Testis (tissue), 3 donors: ENCODE measurements around the gene DNAJC17. TPM values are rescaled to one million over a fixed set of nuclear protein-coding genes. Genes with fewer than 3 reads are reported as not detected.

Experiments used
- DNase-seq: peaks from one replicate; pipeline ENCODE4 v3.0.0-alpha.2; 2019
- H3K27ac ChIP-seq, 2 donors: fragments of 200-600 bp; sonication (generic); one replicate each; pipeline ENCODE4 v1.5.1; 2019
- H3K27me3 ChIP-seq: fragments of 200-600 bp; sonication (generic); one replicate; pipeline ENCODE4 v1.5.1; 2019
- H3K36me3 ChIP-seq: fragments of 200-600 bp; sonication (generic); one replicate; pipeline ENCODE4 v1.5.1; 2017; ENCODE audit warnings: low read depth; ENCODE audit errors: missing control alignments
- H3K4me1 ChIP-seq: fragments of 200-600 bp; sonication (generic); one replicate; pipeline ENCODE4 v1.5.1; 2019
- H3K4me3 ChIP-seq, 2 donors: fragments of 200-600 bp; sonication (generic); one replicate each; pipeline ENCODE4 v1.5.1; 2017 to 2019
- H3K9me3 ChIP-seq: fragments of 200-600 bp; sonication (generic); one replicate; pipeline ENCODE4 v1.5.1; 2017
- CTCF ChIP-seq, 3 experiments: fragments of 450-650 bp in 2 of 3; fragments of 200-600 bp in 1 of 3; sonication (generic) in 1 of 3; IDR thresholded peaks; one replicate each; pipeline ENCODE4 v1.5.1; 2016 to 2019; ENCODE audit warnings: antibody characterized with exemption in 3 of 3, mild to moderate bottlenecking in 2 of 3, moderate library complexity in 1 of 3
- POLR2A ChIP-seq: fragments of 450-650 bp; IDR thresholded peaks from one replicate; pipeline ENCODE4 v1.6.1; 2017; ENCODE audit warnings: antibody characterized with exemption, mild to moderate bottlenecking, moderate library complexity
- WGBS, 2 donors: methylation state at CpG; one replicate each; pipeline ENCODE4 v1.1.5; 2018; 5-methylcytosine and 5-hydroxymethylcytosine counted together
- intact Hi-C: fragments of 100-400 bp; cut with DNase I; formaldehyde crosslinking; loops from one replicate; pipeline ENCODE4 v1.15.1; 2023; ENCODE audit warnings: low total_unique reads
- polyA plus RNA-seq: library from polyadenylated mRNA; stranded (reverse); fragments of 350-450 nt; fragmentation: Illumina TruSeq; extraction: RNeasy Lipid Tissue Mini Kit (QIAGEN cat#74804); gene quantifications from one replicate; pipeline ENCODE4 v1.2.3, GENCODE V29; 2014; ENCODE audit warnings: low read depth, low replicate concordance; ENCODE audit not compliant: insufficient read depth
- total RNA-seq, 2 donors: library from RNA; depleted of rRNA; stranded (reverse); fragments of >200 nt; gene quantifications; one replicate each; pipeline ENCODE4 v1.2.3, GENCODE V29; 2016

DNAJC17 gene
- total and polyA plus RNA-seq, 3 donors from 2014 or later: 11.1 to 22.6 (median 21.6) TPM

GRCh38 chr15:40789999-40790398 is 17.3 kb downstream of the DNAJC17 start:
- Histone ChIP-seq H3K27ac (no peak overlapping the region), H3K4me1 (no peaks in the 10 kb centered on the region), H3K9me3 (no peaks in the 10 kb centered on the region), H3K4me3 (no peak overlapping the region), H3K36me3 (no peaks in the 10 kb centered on the region), H3K27me3 (no peaks in the 10 kb centered on the region)
- no peak for DNase-seq
- intact Hi-C loops: no loop called here
- WGBS, 2 donors: 95% methylated on average over 8 of the region's 8 CpGs
- TF ChIP-seq POLR2A: no peak
- TF ChIP-seq CTCF (IDR thresholded peaks at IDR 0.05): no peak

GRCh38 chr15:40789119-40789518 is 18.2 kb downstream of the DNAJC17 start:
- 56 to 71% methylated on average over 5 of the region's 5 CpGs for WGBS, 2 donors
- intact Hi-C loops: no loop called here

GRCh38 chr15:40787991-40788390 is 19.3 kb downstream of the DNAJC17 start:
- 65 to 69% methylated on average over 6 of the region's 6 CpGs for WGBS, 2 donors
- Histone ChIP-seq H3K27me3 (no peaks in the 10 kb centered on the region), H3K27ac (no peak overlapping the region), H3K36me3 (no peaks in the 10 kb centered on the region), H3K4me3 (no peak overlapping the region), H3K9me3 (no peaks in the 10 kb centered on the region), H3K4me1 (no peaks in the 10 kb centered on the region)
- no peak for DNase-seq
- intact Hi-C loops: no loop called here
- TF ChIP-seq POLR2A (no peak), CTCF (IDR thresholded peaks at IDR 0.05) (no peak)

More at GRCh38 chr15:40789119-40789518, 18.2 kb downstream of the DNAJC17 start:
- no peak overlapping the region for H3K27ac ChIP-seq
- H3K9me3 ChIP-seq: no peaks in the 10 kb centered on the region
- no peaks in the 10 kb centered on the region for H3K27me3 ChIP-seq
- H3K4me3 ChIP-seq: no peak overlapping the region
- TF ChIP-seq CTCF (IDR thresholded peaks at IDR 0.05) (no peak), POLR2A (no peak)
- DNase-seq: no peak
- H3K36me3 ChIP-seq: no peaks in the 10 kb centered on the region
- no peaks in the 10 kb centered on the region for H3K4me1 ChIP-seq

GRCh38 chr15:40787344-40787841 is 19.9 kb downstream of the DNAJC17 start:
- no peak for DNase-seq
- H3K27me3 ChIP-seq: no peaks in the 10 kb centered on the region
- H3K27ac ChIP-seq: no peak overlapping the region
- H3K4me1 ChIP-seq: no peaks in the 10 kb centered on the region
- H3K4me3 ChIP-seq: no peak overlapping the region
- no peaks in the 10 kb centered on the region for H3K36me3 ChIP-seq
- WGBS, 2 donors: 57 to 58% methylated on average over 4 of the region's 4 CpGs
- intact Hi-C loops: no loop called here
- H3K9me3 ChIP-seq: no peaks in the 10 kb centered on the region
- no peak for TF ChIP-seq POLR2A
- TF ChIP-seq CTCF (IDR thresholded peaks at IDR 0.05): no peak

- Histone ChIP-seq H3K27ac (no peak overlapping the region), H3K36me3 (no peaks in the 10 kb centered on the region), H3K4me3 (no peak overlapping the region), H3K27me3 (no peaks in the 10 kb centered on the region), H3K9me3 (no peaks in the 10 kb centered on the region), H3K4me1 (no peaks in the 10 kb centered on the region)
- intact Hi-C loops: no loop called here
- no peak for DNase-seq
- no peak for TF ChIP-seq CTCF (IDR thresholded peaks at IDR 0.05)
- WGBS, 2 donors: 83 to 94% methylated on average over 2 of the region's 2 CpGs
These were observed 21.5 kb downstream of the DNAJC17 start for GRCh38 chr15:40785814-40786213.
